Stimulated activated CD4-positive, alpha-beta T cell treated with anti-CD3 and anti-CD28 coated beads, Interleukin-15, amount 100 ng/mL, for 48 hours (primary cell): ENCODE data around the gene CLASP1.
"Not testable (repeated sequence)": the region's sequence is repeated elsewhere in the genome, so short reads cannot be mapped to it uniquely, and the experiment has no call there.

ENCODE experiments used
- DNase-seq, 2 donors: peaks; one replicate each; pipeline ENCODE4 v3.0.0-alpha.2; 2020; ENCODE audit warnings: low read depth in 2 of 2

CLASP1 gene

GRCh38 chr2:121475811-121476571, 173.3 kb downstream of the CLASP1 start:
- DNase-seq, result no peak

GRCh38 chr2:121473512-121473911, 175.8 kb downstream of the CLASP1 start:
- no peak for DNase-seq

- DNase-seq, result no peak
Measured at GRCh38 chr2:121472470-121472993, 176.7 kb downstream of the CLASP1 start.

- no peak for DNase-seq
Measured at GRCh38 chr2:121471532-121472469, 177.5 kb downstream of the CLASP1 start.

- no peak for DNase-seq
Measured at GRCh38 chr2:121470917-121471316, 178.3 kb downstream of the CLASP1 start.

- DNase-seq, result no peak
Measured at GRCh38 chr2:121469356-121469755, 179.9 kb downstream of the CLASP1 start.

- DNase-seq, result no peak
Measured at GRCh38 chr2:121468936-121469335, 180.3 kb downstream of the CLASP1 start.

- no peak for DNase-seq
Measured at GRCh38 chr2:121459291-121459690, 190.0 kb downstream of the CLASP1 start.

- no peak for DNase-seq
Measured at GRCh38 chr2:121456325-121456724, 192.9 kb downstream of the CLASP1 start.

GRCh38 chr2:121455446-121455845, 193.8 kb downstream of the CLASP1 start:
- no peak for DNase-seq

GRCh38 chr2:121454549-121455090, 194.6 kb downstream of the CLASP1 start:
- no peak for DNase-seq

GRCh38 chr2:121451398-121451797, 197.9 kb downstream of the CLASP1 start:
- DNase-seq, result no peak

GRCh38 chr2:121450301-121450700, 199.0 kb downstream of the CLASP1 start:
- no peak for DNase-seq

GRCh38 chr2:121446647-121447241, 202.5 kb downstream of the CLASP1 start:
- DNase-seq, result no peak

- no peak for DNase-seq
Measured at GRCh38 chr2:121442889-121443288, 206.4 kb downstream of the CLASP1 start.

- not testable (repeated sequence) for DNase-seq
Measured at GRCh38 chr2:121438290-121438689, 211.0 kb downstream of the CLASP1 start.

GRCh38 chr2:121436918-121437317, 212.3 kb downstream of the CLASP1 start:
- DNase-seq, result no peak

- DNase-seq, result no peak
Measured at GRCh38 chr2:121435790-121436189, 213.5 kb downstream of the CLASP1 start.

- no peak for DNase-seq
Measured at GRCh38 chr2:121431214-121431613, 218.0 kb downstream of the CLASP1 start.

GRCh38 chr2:121429927-121430520, 219.2 kb downstream of the CLASP1 start:
- no peak for DNase-seq

- DNase-seq, result no peak
Measured at GRCh38 chr2:121429119-121429903, 220.0 kb downstream of the CLASP1 start.
